Suprapubic skin (tissue), 3 donors: Measurements from ENCODE around the gene TMTC2.

Experiments
- CTCF ChIP-seq, 2 donors: fragments of 200-600 bp in 1 of 2; fragments of 450-650 bp in 1 of 2; sonication (generic) in 1 of 2; IDR thresholded peaks; one replicate each; pipeline ENCODE4 v1.5.1; 2016 to 2019; ENCODE audit warnings: antibody characterized with exemption in 2 of 2, mild to moderate bottlenecking in 1 of 2, moderate library complexity in 1 of 2
- POLR2AphosphoS5 ChIP-seq, 3 donors: sonication (generic); formaldehyde crosslinking; IDR thresholded peaks; one replicate each; pipeline ENCODE4 v1.6.1; 2017; ENCODE audit warnings: antibody characterized with exemption in 3 of 3

GRCh38 chr12:83179999-83180398, 493.3 kb downstream of the TMTC2 start:
- TF ChIP-seq POLR2AphosphoS5 (IDR thresholded peaks at IDR 0.05) (no peak), CTCF (IDR thresholded peaks at IDR 0.05) (no peak)
